ENCODE measurements around the gene SLC12A6.

The SLC12A6 gene

GRCh38 chr15:34318277-34319079 lies 19.1 kb downstream of the SLC12A6 start:
- TF ChIP-seq ZNF384 (IDR thresholded peaks at IDR 0.05) (0 out of 2 replicates have a peak, but pooled peaks have one; percentile 35), L3MBTL2 (conservative IDR thresholded peaks at IDR 0.05) (no peak), TARDBP (IDR thresholded peaks at IDR 0.05) (no peak), FOXA1 (IDR thresholded peaks at IDR 0.05) (no peak), HDGF (IDR thresholded peaks at IDR 0.05; ENCODE audit: borderline replicate concordance) (no peak)
- DNase-seq (ENCODE audit: extremely low spot score) = peak; percentile 53
- ChIA-PET POLR2A (interaction anchor here (0.7 to 1.4 kb wide), 10 partner anchors 9 to 94 kb away, joined by 3 to 6 read pairs (median 4); partner anchors contain the start of genes EMC4, LPCAT4, NOP10 and NUTM1), CTCF (no interaction called here)

DNA sequence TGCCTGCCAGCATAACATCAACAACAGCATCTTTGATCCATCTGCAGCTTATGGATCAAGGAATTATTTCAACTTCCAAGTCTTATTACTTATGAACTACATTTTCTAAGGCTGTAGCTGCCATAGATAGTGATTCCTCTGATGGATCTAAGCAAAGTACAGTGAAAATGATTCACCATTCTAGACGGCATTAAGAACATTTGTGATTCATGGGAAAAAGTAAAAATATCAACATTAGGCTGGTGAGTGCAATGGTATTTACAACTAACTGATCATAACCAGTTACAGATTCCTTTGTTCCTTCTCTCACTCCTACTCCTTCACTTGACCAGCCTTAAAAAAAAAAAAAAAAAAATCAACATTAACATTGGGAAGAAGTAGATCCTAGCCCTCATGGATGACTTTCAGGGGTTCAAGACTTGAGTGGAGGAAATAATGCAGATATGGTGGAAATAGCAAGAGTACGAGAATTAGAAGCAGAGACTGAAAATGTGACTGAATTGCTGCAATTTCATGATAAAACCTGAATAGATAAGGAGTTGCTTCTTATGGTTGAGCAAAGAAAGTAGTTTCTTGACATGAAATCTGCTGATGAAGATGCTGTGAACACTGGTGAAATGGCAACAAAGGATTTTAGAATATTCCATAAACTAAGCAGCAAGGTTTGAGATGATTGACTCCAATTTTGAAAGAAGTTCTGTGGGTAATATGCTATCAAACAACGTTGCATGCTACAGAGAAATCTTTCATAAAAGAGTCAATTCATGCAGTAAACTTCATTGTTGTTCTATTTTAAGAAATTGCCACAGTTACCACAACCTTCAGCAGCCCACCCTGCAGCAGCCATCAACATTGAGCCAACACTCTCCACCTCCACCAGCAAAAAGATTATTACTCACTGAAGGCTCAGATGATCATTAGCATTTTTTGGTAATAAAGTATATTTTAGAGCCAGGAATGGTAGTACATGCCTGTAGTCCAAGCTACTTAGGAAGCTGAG lies 22.8 kb downstream of the SLC12A6 start:
- ChIA-PET POLR2A (no interaction called here), CTCF (no interaction called here)
- TF ChIP-seq, protein P1, sequence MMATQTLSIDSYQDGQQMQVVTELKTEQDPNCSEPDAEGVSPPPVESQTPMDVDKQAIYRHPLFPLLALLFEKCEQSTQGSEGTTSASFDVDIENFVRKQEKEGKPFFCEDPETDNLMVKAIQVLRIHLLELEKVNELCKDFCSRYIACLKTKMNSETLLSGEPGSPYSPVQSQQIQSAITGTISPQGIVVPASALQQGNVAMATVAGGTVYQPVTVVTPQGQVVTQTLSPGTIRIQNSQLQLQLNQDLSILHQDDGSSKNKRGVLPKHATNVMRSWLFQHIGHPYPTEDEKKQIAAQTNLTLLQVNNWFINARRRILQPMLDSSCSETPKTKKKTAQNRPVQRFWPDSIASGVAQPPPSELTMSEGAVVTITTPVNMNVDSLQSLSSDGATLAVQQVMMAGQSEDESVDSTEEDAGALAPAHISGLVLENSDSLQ (IDR thresholded peaks at IDR 0.05) = no peak
- TF ChIP-seq TARDBP (IDR thresholded peaks at IDR 0.05) = no peak
- TF ChIP-seq ARNT (IDR thresholded peaks at IDR 0.05) = no peak
- TF ChIP-seq CTBP1 (IDR thresholded peaks at IDR 0.05; ENCODE audit: borderline replicate concordance) = no peak
- no peak for TF ChIP-seq FOXK2 (IDR thresholded peaks at IDR 0.05)
- no peak for TF ChIP-seq L3MBTL2 (conservative IDR thresholded peaks at IDR 0.05)
- TF ChIP-seq LEF1 (IDR thresholded peaks at IDR 0.05; ENCODE audit: borderline replicate concordance) = no peak
- no peak for TF ChIP-seq NFRKB (IDR thresholded peaks at IDR 0.05)
- no peak for TF ChIP-seq ZNF384 (IDR thresholded peaks at IDR 0.05)
- TF ChIP-seq FOXA1 (IDR thresholded peaks at IDR 0.05) = no peak
- no peak for DNase-seq (ENCODE audit: extremely low spot score)

DNA sequence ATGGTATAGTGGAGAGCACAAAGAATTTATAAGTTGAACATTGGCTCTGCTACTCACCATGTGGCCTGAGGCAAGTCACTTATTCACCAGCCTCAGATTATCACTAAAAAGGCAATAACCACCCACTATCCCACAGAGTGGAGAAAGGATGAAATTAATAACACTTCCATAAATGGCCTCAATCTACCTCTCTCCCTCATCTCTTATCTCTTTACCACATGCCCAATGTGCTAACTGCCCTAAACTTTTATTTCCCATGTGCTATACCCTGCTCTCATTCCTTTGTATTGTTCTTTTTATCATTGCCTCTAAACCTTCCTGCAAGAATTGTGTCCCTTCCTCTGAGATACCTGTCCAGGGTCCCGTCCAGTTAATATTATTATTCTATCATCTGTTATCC lies 26.0 kb downstream of the SLC12A6 start:
- TF ChIP-seq LEF1 (IDR thresholded peaks at IDR 0.05; ENCODE audit: borderline replicate concordance) (no peak), TARDBP (IDR thresholded peaks at IDR 0.05) (no peak), ELF4 (IDR thresholded peaks at IDR 0.05) (no peak), BHLHE40 (IDR thresholded peaks at IDR 0.05; ENCODE audit: borderline replicate concordance) (no peak), ZNF384 (IDR thresholded peaks at IDR 0.05) (no peak), FOXA1 (IDR thresholded peaks at IDR 0.05) (no peak), FOXM1 (IDR thresholded peaks at IDR 0.05; ENCODE audit: borderline replicate concordance) (no peak), NFRKB (IDR thresholded peaks at IDR 0.05) (no peak), SUZ12 (IDR thresholded peaks at IDR 0.05) (no peak), HDGF (IDR thresholded peaks at IDR 0.05; ENCODE audit: borderline replicate concordance) (no peak), ARNT (IDR thresholded peaks at IDR 0.05) (no peak), FOXK2 (IDR thresholded peaks at IDR 0.05) (no peak), CTBP1 (IDR thresholded peaks at IDR 0.05; ENCODE audit: borderline replicate concordance) (no peak), SP1 (IDR thresholded peaks at IDR 0.05) (no peak), L3MBTL2 (conservative IDR thresholded peaks at IDR 0.05) (no peak)
- TF ChIP-seq, protein P1 (IDR thresholded peaks at IDR 0.05) = no peak
- DNase-seq (ENCODE audit: extremely low spot score) = no peak
- POLR2A ChIA-PET = no interaction called here
- CTCF ChIA-PET = no interaction called here

DNA sequence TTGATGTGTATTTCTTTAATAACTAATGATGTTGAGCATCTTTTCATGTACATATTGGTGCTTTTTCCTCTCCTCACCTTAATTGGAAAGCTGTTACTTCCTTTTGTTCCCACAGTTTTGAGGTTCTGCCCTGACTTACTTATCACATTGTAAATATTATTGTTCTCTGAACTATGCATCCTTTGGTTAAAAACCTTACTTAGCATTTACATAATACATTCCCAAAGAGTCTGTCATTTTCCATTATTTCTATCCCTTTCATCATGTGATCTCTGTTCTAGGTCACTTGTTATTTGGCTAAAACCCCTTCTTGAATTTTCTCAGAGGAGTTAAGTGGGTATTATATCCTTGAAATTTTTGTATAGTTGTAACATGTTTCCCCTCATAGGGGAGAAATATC lies 33.0 kb downstream of the SLC12A6 start:
- DNase-seq (ENCODE audit: extremely low spot score) = no peak
- ChIA-PET POLR2A (no interaction called here), CTCF (no interaction called here)
- TF ChIP-seq LEF1 (IDR thresholded peaks at IDR 0.05; ENCODE audit: borderline replicate concordance) (no peak), HDGF (IDR thresholded peaks at IDR 0.05; ENCODE audit: borderline replicate concordance) (no peak), ELF4 (IDR thresholded peaks at IDR 0.05) (no peak), L3MBTL2 (conservative IDR thresholded peaks at IDR 0.05) (no peak), BHLHE40 (IDR thresholded peaks at IDR 0.05; ENCODE audit: borderline replicate concordance) (no peak)

DNA sequence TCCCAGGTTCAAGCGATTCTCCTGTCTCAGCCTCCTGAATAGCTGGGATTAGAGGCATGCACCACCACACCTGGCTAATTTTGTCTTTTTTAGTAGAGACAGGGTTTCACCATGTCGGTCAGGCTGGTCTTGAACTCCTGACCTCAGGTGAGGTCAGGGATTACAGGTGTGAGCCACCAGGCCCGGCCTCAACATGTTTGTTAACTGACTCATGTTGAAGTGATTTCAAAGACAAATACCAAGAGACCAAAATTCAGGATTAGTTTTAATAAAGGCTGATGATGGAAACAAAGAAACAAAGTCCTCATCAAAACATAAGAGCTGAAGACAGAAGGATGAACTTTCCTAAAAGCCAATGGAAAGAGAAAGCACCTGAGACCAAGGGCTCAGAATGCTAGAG lies 36.5 kb downstream of the SLC12A6 start:
- CTCF ChIA-PET = no interaction called here

GRCh38 chr15:34297059-34297458 lies 40.5 kb downstream of the SLC12A6 start:
- no peak for DNase-seq (ENCODE audit: extremely low spot score)
- no peak for TF ChIP-seq SUZ12 (IDR thresholded peaks at IDR 0.05)
- TF ChIP-seq SP1 (IDR thresholded peaks at IDR 0.05) = no peak
- no peak for TF ChIP-seq BHLHE40 (IDR thresholded peaks at IDR 0.05; ENCODE audit: borderline replicate concordance)
- no peak for TF ChIP-seq FOXK2 (IDR thresholded peaks at IDR 0.05)
- TF ChIP-seq FOXA1 (IDR thresholded peaks at IDR 0.05) = no peak
- no peak for TF ChIP-seq NFRKB (IDR thresholded peaks at IDR 0.05)
- TF ChIP-seq ARNT (IDR thresholded peaks at IDR 0.05) = no peak
- no peak for TF ChIP-seq ELF4 (IDR thresholded peaks at IDR 0.05)
- ChIA-PET POLR2A (no interaction called here), CTCF (no interaction called here)

More for the DNA sequence above, 36.5 kb downstream of the SLC12A6 start:
- TF ChIP-seq FOXA1 (IDR thresholded peaks at IDR 0.05) (no peak), L3MBTL2 (conservative IDR thresholded peaks at IDR 0.05) (no peak), HDGF (IDR thresholded peaks at IDR 0.05; ENCODE audit: borderline replicate concordance) (no peak), ELF4 (IDR thresholded peaks at IDR 0.05) (no peak), FOXK2 (IDR thresholded peaks at IDR 0.05) (no peak), SUZ12 (IDR thresholded peaks at IDR 0.05) (no peak)
- POLR2A ChIA-PET = no interaction called here
- DNase-seq (ENCODE audit: extremely low spot score) = no peak
